LoVo (cell line): ENCODE measurements around the gene KRT83.
"Not testable (repeated sequence)": the region's sequence is repeated elsewhere in the genome, so short reads cannot be mapped to it uniquely, and the experiment has no call there.

ENCODE experiments used
- DNase-seq: peaks from one replicate; pipeline ENCODE4 v3.0.0-alpha.2; 2016; ENCODE audit warnings: low spot score

Gene KRT83

GRCh38 chr12:52331833-52332232 lies 10.6 kb upstream of the KRT83 start:
- DNase-seq: no peak

GRCh38 chr12:52331039-52331438 lies 9.8 kb upstream of the KRT83 start:
- no peak for DNase-seq

GRCh38 chr12:52327830-52328500 lies 6.8 kb upstream of the KRT83 start:
- DNase-seq: no peak

DNA sequence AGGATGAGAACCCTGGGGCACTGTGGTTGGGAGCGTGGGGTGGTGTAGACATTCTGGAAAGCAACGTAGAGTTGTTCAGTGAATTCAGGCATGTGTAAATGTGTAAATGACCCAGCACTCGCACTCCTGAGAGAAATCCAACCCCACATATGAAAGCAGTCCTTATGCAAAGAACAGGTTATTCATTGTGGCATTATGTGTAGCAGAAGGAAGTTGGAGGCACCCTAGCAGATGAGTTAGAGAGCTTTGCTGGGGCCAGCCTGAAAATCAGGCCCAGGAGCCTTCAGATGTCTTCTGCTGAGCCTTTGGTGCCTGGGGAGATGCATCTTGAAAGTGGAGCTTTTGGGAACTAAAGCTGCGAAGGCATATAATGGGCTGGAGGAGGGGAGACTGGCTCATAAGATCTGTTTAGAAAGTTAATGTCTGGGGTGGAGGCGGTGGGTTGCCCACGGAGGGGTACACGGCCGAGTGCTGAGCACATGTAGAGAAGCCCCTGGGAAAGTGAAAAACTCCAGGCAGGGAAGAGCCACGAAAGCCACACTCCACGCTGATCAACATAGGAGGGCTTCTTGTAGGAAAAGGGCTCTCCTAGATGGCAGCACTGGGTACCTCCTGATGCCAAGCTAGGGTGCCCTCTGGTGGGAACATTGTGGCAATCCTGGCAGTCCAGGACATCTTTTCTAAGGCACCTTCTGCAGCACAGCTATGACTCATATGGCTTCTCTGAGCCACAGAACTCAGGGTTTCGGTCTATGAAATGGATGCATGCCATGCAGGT lies 6.0 kb upstream of the KRT83 start:
- peak; percentile 100 for DNase-seq

- DNase-seq: no peak
Observed at GRCh38 chr12:52324153-52324444, 2.9 kb upstream of the KRT83 start.

DNA sequence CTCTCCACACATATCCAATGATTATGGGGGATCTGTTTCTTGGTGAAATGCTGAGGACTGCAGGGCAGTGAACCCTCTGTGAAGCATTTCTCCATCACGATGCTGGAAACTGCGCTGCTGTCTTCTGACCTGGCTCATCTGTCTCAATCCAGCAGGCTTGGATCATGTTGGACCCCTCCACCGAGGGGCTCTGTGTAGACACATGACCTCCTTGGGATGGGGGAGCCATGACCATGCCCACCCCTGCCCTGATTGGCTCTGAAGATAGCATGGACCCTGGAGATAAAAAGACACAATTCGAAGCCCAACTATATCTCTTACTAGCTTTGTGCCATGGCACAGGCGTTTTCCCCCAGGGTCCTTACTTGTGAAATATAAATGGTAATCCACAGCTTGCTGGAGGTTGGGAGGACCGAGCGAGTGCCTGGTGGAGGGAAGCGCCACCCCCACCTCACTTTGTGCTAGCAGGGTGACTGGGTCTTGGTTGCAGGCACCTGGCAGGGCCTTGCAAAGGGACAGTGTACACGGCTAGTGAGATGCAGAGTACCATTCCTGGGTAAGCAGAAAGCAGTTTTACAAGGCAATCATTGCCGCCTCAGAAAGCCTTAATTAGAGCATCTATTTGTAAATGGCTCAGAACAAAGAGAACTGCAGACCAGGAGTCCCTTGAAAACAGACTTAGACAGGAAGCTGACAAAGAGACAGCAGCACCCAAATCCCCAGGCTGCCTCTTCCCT lies 2.4 kb upstream of the KRT83 start:
- DNase-seq: no peak

DNA sequence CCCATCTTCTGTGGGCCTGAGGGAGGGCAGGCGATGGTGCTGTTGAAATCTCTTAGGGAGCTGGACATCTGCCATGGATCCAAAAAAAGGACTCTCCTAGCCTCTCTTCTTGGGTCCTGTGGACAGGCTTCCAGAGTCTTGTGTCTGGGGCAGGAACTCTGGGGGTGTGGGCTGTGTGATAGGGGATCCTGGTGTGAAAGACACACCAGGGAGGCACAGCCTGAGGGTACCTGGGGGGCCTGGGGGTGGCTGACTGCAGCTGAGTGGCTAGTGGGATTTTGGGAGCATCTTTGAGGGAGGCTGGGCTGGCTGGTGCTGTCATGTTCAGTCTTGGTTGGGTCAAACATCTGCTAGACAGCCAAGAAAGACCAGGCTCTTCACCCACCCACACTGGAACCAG lies 1.8 kb upstream of the KRT83 start:
- no peak for DNase-seq

GRCh38 chr12:52322069-52322468 lies 871 bp upstream of the KRT83 start:
- DNase-seq: no peak

DNA sequence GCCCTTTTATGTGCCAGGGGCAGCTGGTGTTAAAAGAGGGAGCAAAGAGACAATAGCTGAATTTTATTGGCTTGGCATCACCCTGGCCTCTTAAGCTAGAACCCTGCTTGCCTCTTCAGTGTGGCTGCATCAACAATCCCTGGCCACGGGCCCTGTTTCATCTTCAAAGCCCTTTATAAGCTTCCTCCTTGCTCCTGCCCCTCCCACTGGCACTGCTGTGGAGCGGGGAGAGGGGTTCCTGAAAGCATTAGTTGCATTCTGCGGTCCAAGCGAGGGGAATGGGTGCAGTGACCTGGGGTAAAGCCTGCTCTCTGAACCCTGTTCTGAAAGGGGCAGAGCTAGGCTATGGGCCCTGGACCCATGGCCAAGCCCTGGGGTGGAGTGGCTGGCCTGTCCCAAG lies 220 bp upstream of the KRT83 start:
- DNase-seq: no peak

DNA sequence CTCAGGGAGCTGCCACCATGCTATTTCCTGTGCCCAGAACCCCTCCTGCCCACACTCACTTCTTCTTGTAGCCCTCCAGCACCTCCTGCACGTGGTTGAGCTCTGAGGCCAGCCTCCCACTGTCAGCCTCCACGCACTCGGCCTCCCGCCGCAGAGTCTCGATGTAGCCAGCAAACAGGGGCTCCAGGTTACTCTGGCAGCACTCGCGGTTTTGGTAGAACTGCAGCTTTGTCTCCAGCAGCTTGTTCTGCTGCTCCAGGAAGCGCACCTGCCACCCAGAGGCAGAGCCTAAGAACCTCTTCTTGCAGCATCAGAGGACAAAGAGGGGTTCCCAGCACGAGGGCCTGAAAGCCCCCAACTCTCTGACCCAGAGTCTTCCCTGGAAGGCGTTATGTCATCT lies 2.1 kb downstream of the KRT83 start:
- no peak for DNase-seq

DNA sequence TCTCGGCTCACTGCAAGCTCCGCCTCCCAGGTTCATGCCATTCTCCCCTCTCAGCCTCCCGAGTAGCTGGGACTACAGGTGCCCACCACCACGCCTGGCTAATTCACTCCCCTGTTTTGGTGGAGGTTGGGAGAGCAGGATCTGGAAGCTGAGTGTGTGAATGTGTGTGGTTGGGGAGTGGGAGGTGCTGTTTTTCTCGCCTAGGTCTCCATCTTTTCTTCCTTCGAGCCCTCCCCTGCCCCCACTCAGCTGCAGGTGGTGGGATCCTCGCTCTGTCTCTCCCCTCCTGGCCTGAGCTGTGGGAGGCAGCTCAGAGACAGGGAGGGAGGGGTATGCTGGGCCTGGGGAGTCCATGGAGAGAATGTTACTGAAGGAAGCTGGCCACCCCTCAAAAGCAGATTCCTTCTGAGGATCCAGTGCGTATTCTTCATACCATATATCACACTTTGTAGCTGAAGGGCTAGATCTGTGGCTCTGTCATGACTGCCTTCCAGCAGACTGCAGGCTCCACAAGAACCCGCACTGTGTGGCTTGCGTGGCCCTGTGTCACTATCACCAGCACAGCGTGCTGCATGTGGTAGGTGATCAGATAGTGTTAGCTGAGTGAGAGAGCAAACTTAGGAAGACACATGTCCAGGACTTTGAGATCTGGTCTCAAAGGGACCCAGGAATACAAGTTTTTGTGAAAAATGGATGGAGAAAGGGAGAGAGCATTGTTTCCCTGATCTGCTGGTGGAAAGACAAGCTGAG lies 2.8 kb downstream of the KRT83 start:
- no peak for DNase-seq

DNA sequence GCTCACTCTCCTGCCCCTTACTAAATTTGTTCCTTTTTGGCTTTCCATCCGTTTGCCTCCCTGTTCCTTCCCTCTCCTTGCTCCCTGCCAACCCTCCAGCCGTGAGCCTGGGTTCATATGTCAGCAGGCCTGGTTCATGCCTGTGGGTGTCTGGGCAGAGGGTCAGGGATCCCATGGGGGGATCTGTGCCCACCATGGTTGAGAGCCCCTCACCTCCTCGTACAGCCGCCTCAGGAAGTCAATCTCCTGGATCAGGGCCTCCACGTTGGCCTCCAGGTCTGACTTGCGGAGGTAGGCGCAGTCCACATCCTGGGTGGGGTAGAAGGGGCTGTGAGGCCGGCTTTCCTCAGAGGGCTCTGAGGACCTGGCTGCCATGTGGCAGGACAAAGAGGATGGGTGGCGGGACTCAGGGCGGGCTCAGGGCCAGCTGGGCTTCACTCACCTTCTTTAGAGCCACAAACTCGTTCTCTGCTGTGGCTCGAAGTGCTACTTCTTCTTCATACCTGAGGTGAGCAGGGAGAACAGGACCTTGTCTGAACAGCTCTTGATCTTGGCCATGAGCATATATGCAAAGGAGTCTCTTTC lies 3.6 kb downstream of the KRT83 start:
- DNase-seq: no peak

DNA sequence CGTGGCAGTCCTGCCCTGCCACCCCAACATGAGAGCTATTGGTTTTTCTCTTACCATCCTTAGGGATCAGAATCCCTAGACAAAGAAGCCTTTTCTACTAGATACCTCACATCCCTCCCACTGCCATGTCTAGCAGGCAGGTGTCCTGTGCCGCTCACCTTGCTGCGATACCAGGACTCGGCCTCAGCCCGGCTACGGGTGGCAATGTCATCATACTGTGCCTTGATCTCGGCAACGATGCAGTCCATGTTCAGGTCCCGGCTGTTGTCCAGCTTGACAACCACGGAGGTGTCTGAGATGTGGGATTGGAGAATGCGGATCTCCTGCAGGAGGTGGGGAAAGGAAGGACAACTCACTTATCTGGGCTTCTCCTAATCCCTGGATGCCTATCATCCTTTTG lies 4.5 kb downstream of the KRT83 start:
- DNase-seq: no peak

- no peak for DNase-seq
Observed at GRCh38 chr12:52316290-52316689, 4.9 kb downstream of the KRT83 start.

DNA sequence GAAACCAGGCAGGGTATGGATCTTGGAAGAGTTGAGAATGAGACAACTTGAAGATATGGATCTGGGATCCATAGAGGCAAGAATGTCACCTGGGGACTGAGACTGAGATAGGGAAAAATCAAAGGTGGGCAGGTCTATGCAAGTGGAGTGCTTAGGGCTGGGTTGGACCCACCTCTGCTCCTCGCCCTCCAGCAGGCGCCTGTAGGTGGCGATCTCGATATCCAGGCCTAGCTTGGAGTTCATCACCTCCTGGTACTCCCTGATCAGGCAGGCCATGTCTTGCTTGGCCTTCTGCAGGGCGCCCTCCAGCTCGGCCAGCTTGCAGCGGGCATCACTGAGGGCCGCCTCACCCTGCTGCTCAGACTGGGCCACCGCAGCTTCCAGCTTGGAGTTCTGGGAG lies 5.5 kb downstream of the KRT83 start:
- DNase-seq: not testable (repeated sequence)

DNA sequence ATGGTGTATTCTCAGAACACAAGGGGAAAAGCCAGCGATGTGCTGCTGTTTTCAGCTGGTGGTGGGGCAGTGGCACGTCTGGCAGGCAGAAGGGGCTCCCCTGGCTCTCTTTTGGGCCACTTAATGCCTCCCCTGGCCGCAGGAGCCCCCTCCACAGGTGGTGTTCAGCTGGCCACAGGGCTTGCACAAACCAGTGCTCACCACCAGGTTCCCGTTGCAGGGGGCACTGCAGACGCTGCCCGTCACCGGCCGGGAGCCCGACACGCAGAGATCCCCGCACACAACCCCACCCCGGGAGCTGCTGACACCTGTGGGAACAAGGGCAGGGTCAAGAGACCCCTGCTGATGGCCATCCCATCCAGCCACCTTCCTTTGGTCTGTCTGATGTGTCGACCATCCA lies 6.7 kb downstream of the KRT83 start:
- no peak for DNase-seq

GRCh38 chr12:52313926-52314325 lies 7.3 kb downstream of the KRT83 start:
- no peak for DNase-seq

DNA sequence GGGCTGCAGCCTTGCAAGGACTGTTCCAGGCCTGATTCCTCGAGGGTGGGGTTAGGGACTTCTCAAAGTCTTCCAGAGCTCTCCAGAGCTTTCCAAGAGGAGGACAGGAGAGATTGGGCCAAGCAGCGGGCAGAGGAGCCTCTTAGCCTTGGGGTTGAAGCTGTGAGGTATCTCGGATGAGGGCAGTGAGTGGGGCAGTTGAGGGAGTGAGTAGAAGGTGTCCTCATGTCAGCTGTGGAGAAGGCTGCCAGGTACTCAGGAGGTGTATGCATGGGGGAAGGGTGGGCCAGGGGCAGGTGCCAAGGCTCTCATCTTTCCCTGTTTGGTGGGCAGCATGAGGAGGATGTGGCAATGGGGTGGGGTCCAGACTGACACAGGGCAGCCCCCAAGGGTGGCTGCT lies 7.7 kb downstream of the KRT83 start:
- no peak for DNase-seq

DNA sequence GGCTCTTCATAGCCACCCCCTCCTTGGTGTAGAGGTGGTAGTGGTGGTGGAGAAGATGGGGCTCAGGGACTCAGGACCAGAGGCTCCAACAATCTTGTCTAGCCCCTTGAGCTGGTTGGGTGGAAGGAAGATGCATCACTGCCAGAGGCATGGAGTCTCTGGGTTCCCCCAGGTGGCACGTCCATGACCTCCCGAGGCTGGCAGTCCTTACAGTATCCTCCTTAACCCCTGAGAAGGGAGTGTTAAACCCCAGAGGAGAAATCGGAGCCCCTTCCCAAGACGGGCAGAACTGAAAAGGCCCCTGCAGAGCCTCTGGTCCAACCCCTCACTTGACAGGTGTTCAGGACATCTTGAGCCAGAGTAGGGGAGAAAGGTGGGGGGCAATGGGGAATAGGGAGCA lies 9.1 kb downstream of the KRT83 start:
- no peak for DNase-seq

DNA sequence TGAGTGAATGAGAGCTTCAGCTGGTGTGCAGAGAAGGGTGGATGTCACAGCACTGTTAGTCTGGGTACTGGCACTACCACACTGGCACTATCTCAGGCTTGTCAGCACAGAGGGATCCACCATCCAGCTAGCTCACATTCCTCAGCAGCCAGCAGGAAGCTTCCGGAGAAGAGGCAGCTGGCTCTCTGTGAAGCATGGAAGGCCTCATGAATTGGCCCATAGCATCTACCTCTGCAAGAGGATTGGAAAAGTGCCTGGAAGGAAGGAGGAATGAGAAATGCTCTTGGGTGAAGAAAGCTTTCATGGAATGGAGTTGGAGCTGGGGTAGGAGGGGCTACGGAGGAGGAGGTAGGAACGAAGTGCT lies 9.9 kb downstream of the KRT83 start:
- no peak for DNase-seq

- DNase-seq: no peak
Observed at GRCh38 chr12:52310622-52311284, 10.4 kb downstream of the KRT83 start.
